Fibroblast of lung (primary cell): ENCODE data around the gene UMAD1. TPM values are rescaled to one million over a fixed set of nuclear protein-coding genes. Genes with fewer than 3 reads are reported as not detected.

Experiments
- DNase-seq, 2 donors: peaks; one replicate each; pipeline versions ENCODE4 v3.0.0 to v3.0.0-alpha.2; 2010; ENCODE audit warnings: low read depth in 2 of 2
- H2AFZ ChIP-seq: 2 replicates; pipeline ENCODE4 v1.5.1; 2012; ENCODE audit warnings: low read length, control low read depth, inconsistent platforms
- H3K27ac ChIP-seq: 2 replicates; pipeline ENCODE4 v1.5.1; 2011; ENCODE audit warnings: low read length, control low read depth; ENCODE audit not compliant: insufficient read depth
- H3K27me3 ChIP-seq: 2 replicates; pipeline ENCODE4 v1.5.1; 2011; ENCODE audit warnings: mild to moderate bottlenecking, low read length; ENCODE audit not compliant: control insufficient read depth, insufficient read depth
- H3K36me3 ChIP-seq: 2 replicates; pipeline ENCODE4 v1.5.1; 2011; ENCODE audit warnings: low read length; ENCODE audit not compliant: control insufficient read depth, insufficient read depth
- H3K4me1 ChIP-seq: 2 replicates; pipeline ENCODE4 v1.5.1; 2011; ENCODE audit warnings: low read length; ENCODE audit not compliant: control insufficient read depth, insufficient read depth; ENCODE audit errors: extremely low read depth
- H3K4me2 ChIP-seq: 2 replicates; pipeline ENCODE4 v1.5.1; 2011; ENCODE audit warnings: low read length, control low read depth; ENCODE audit not compliant: insufficient read depth; ENCODE audit errors: extremely low read depth
- H3K4me3 ChIP-seq, 4 experiments: fragments of 200-600 bp in 1 of 4; sonication (generic) in 1 of 4; replicated peaks in 1 of 4; 2 replicates each; pipeline ENCODE4 v1.5.1; 2011 to 2016; ENCODE audit warnings: low read length in 4 of 4, low read depth in 3 of 4, mild to moderate bottlenecking in 3 of 4, control low read depth in 2 of 4, inconsistent platforms in 1 of 4, mixed read lengths in 1 of 4; ENCODE audit not compliant: insufficient read depth in 1 of 4; ENCODE audit errors: control extremely low read depth in 1 of 4
- H3K79me2 ChIP-seq: 2 replicates; pipeline ENCODE4 v1.5.1; 2012; ENCODE audit warnings: mild to moderate bottlenecking, low read length, inconsistent platforms; ENCODE audit not compliant: control insufficient read depth, insufficient read depth
- H3K9ac ChIP-seq: 2 replicates; pipeline ENCODE4 v1.5.1; 2011; ENCODE audit warnings: mild to moderate bottlenecking, low read length, control low read depth; ENCODE audit not compliant: insufficient read depth
- H3K9me3 ChIP-seq: 2 replicates; pipeline ENCODE4 v1.5.1; 2012; ENCODE audit warnings: low read depth, low read length; ENCODE audit not compliant: control insufficient read depth, insufficient read depth
- H4K20me1 ChIP-seq: 2 replicates; pipeline ENCODE4 v1.5.1; 2011; ENCODE audit warnings: low read length; ENCODE audit not compliant: control insufficient read depth, insufficient read depth; ENCODE audit errors: extremely low read depth
- CTCF ChIP-seq, 2 donors: IDR thresholded peaks in 1 of 2; conservative IDR thresholded peaks in 1 of 2; 1 replicate in 1 of 2; 2 replicates in 1 of 2; pipeline ENCODE4 v1.5.1; 2011 to 2012; ENCODE audit warnings: low read length in 2 of 2, control low read depth in 1 of 2, inconsistent platforms in 1 of 2, low read depth in 1 of 2, mild to moderate bottlenecking in 1 of 2
- EZH2 ChIP-seq: IDR thresholded peaks from 2 replicates; pipeline ENCODE4 v1.5.1; 2012; ENCODE audit warnings: low read length, control low read depth, mild to moderate bottlenecking; ENCODE audit errors: missing control alignments
- polyA plus RNA-seq, 2 donors: library from polyadenylated mRNA; depleted of rRNA in 1 of 2; stranded (reverse) in 1 of 2; unstranded in 1 of 2; fragments of >200 nt; gene quantifications; 2 replicates each; pipeline ENCODE4 v1.2.1, GENCODE V29; 2011 to 2012; ENCODE audit warnings: missing spikeins in 1 of 2
- total RNA-seq: library from RNA; depleted of rRNA; stranded (reverse); fragments of >200 nt; gene quantifications from 2 replicates; pipeline ENCODE4 v1.2.1, GENCODE V29; 2014

Gene UMAD1
- total and polyA plus RNA-seq, 2 donors (not counting 1 experiment from before 2014, with no cell fraction given) = 12.4 to 19.8 TPM

GRCh38 chr7:7810380-7810779 lies 169.8 kb downstream of the UMAD1 start:
- H3K4me2 ChIP-seq = no peak overlapping the region
- H2AFZ ChIP-seq = no peak overlapping the region
- no peak overlapping the region for H3K4me3 ChIP-seq
- H3K9ac ChIP-seq = no peak overlapping the region
- H3K27ac ChIP-seq = no peak overlapping the region
- TF ChIP-seq EZH2 (no peak), CTCF (conservative IDR thresholded peaks at IDR 0.05 in 1 of 2, IDR thresholded peaks at IDR 0.05 in 1 of 2; ENCODE audit: low read depth in 1 of 2, low read length in 2 of 2) (no peak)
- H3K36me3 ChIP-seq = no peaks in the 10 kb centered on the region
- no peaks in the 10 kb centered on the region for H3K9me3 ChIP-seq
- H3K79me2 ChIP-seq = no peaks in the 10 kb centered on the region
- H3K4me1 ChIP-seq = no peaks in the 10 kb centered on the region
- H3K27me3 ChIP-seq = no peaks in the 10 kb centered on the region
- DNase-seq = no peak
- H4K20me1 ChIP-seq = no peaks in the 10 kb centered on the region

- H3K27me3 ChIP-seq = no peaks in the 10 kb centered on the region
- H3K4me2 ChIP-seq = no peak overlapping the region
- TF ChIP-seq CTCF (conservative IDR thresholded peaks at IDR 0.05 in 1 of 2, IDR thresholded peaks at IDR 0.05 in 1 of 2; ENCODE audit: low read depth in 1 of 2, low read length in 2 of 2) (no peak), EZH2 (no peak)
- no peaks in the 10 kb centered on the region for H3K9me3 ChIP-seq
- no peak overlapping the region for H3K27ac ChIP-seq
- H3K9ac ChIP-seq = no peak overlapping the region
- no peak for DNase-seq
- no peak overlapping the region for H3K4me3 ChIP-seq
- no peaks in the 10 kb centered on the region for H3K79me2 ChIP-seq
- H2AFZ ChIP-seq = no peak overlapping the region
- no peaks in the 10 kb centered on the region for H4K20me1 ChIP-seq
- no peaks in the 10 kb centered on the region for H3K36me3 ChIP-seq
- H3K4me1 ChIP-seq = no peaks in the 10 kb centered on the region
These were observed 170.3 kb downstream of the UMAD1 start for GRCh38 chr7:7810826-7811225.

GRCh38 chr7:7812112-7812511 lies 171.6 kb downstream of the UMAD1 start:
- H3K4me3 ChIP-seq = no peak overlapping the region
- H3K79me2 ChIP-seq = no peaks in the 10 kb centered on the region
- H4K20me1 ChIP-seq = no peaks in the 10 kb centered on the region
- no peaks in the 10 kb centered on the region for H3K9me3 ChIP-seq
- TF ChIP-seq CTCF (conservative IDR thresholded peaks at IDR 0.05 in 1 of 2, IDR thresholded peaks at IDR 0.05 in 1 of 2; ENCODE audit: low read depth in 1 of 2, low read length in 2 of 2) (no peak), EZH2 (no peak)
- DNase-seq = no peak
- H3K27me3 ChIP-seq = no peaks in the 10 kb centered on the region
- H2AFZ ChIP-seq = no peak overlapping the region
- H3K4me1 ChIP-seq = no peaks in the 10 kb centered on the region
- H3K27ac ChIP-seq = no peak overlapping the region
- no peaks in the 10 kb centered on the region for H3K36me3 ChIP-seq
- H3K9ac ChIP-seq = no peak overlapping the region
- no peak overlapping the region for H3K4me2 ChIP-seq
